ENCODE results near the gene TKTL1. TPM values are rescaled to one million over a fixed set of nuclear protein-coding genes. Genes with fewer than 3 reads are reported as not detected.
A peak's percentile ranks its signal among the peaks of the same experiment; 100 is the strongest.

Gene TKTL1
- total RNA-seq, 6 experiments from 2014 or later = 0.06 TPM; not detected in 5

DNA sequence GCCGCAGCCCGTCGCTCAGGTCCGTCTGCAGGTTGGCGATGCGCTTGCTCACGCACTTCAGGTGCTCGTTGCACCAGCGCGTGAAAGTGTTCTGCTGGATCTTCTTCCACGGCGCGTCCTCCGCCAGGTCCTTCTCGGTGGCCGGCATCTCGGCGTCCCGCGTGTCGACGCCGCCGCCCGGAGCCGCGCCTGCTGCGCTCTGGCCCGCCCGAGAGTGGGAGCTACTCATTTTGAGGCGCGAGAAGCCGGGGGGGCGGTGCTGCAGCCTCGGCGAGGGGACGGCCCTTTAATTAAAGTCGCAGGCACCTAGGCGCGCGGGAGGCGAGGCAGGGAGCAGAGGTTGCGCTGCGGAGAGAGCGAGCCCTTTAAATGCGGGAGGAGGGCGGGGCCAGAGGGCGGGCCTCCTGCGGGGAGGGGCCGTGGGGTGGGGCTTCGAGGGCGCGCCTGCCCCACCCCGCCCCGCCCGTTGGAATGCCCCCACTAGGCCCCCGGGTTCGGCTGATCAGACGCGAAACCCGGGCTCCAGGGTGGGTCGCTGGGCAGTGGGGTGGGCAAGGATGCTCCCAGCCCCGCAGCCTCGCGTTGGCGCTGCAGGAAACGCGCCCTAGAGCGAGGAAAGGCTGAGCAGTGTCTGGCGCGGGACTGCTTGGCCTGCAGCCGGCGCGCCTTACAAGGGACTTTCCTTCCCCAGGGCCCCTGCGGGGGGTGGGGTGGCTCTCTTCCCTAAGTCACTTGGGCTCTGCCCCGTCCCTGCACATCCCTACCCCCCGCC lies 75.6 kb downstream of the TKTL1 start:
- TF ChIP-seq, protein P1, sequence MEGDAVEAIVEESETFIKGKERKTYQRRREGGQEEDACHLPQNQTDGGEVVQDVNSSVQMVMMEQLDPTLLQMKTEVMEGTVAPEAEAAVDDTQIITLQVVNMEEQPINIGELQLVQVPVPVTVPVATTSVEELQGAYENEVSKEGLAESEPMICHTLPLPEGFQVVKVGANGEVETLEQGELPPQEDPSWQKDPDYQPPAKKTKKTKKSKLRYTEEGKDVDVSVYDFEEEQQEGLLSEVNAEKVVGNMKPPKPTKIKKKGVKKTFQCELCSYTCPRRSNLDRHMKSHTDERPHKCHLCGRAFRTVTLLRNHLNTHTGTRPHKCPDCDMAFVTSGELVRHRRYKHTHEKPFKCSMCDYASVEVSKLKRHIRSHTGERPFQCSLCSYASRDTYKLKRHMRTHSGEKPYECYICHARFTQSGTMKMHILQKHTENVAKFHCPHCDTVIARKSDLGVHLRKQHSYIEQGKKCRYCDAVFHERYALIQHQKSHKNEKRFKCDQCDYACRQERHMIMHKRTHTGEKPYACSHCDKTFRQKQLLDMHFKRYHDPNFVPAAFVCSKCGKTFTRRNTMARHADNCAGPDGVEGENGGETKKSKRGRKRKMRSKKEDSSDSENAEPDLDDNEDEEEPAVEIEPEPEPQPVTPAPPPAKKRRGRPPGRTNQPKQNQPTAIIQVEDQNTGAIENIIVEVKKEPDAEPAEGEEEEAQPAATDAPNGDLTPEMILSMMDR (IDR thresholded peaks at IDR 0.05) = no peak
- peak; percentile 93 for TF ChIP-seq POLR2A (IDR thresholded peaks at IDR 0.05)

DNA sequence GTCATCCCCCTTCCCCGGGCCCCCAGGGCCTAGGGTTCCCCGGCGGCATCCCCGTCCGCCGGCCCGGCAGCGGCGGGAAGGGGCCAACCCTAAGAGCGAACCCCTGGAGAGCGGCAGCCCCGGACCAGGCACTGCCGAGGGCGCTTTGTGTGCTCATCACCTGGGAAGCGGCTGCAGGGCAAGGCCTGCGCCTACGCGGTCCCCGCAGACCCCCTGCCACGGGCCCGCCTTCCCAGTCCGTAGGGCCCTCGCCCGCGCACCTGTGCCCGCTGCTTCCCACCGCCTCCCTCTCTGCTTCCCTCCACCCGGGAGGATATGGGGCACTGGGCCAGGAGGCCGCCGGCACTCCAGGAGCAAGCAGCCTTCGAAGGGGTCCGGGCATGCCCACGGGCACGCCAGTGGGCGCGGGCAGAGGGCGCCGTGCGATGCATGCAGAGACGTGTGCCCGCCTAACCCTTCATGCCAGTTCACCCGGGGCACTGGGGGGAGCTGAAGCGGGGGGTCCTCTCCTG lies 76.2 kb downstream of the TKTL1 start:
- ATAC-seq (no peak), DNase-seq (no peak)
- TF ChIP-seq, protein P1 (IDR thresholded peaks at IDR 0.05) = no peak
- no peak for TF ChIP-seq POLR2A (IDR thresholded peaks at IDR 0.05)
- Histone ChIP-seq H3K9me3 (no peaks in the 10 kb centered on the region), H3K27ac (peak overlapping the region; percentile 13 to 40 (median 31)), H3K4me1 (peaks cover 0 to 1% (median 0%) of the 10 kb centered on the region in 4 donors), H3K27me3 (no peaks in the 10 kb centered on the region), H3K36me3 (no peaks in the 10 kb centered on the region), H3K4me3 (peak overlapping the region; percentile 35 to 49 (median 41))
- 46% methylated on average over 10 of the region's 43 CpGs for WGBS (ENCODE audit: insufficient coverage, low coverage, low lambda C conversion rate, missing lambda C conversion rate)
- intact Hi-C loops (cut with DNase I) = no loop called here

More for the DNA sequence above, 75.6 kb downstream of the TKTL1 start:
- Histone ChIP-seq H3K9me3 (no peaks in the 10 kb centered on the region), H3K36me3 (no peaks in the 10 kb centered on the region), H3K27me3 (no peaks in the 10 kb centered on the region), H3K4me3 (peak overlapping the region; percentile 45 to 49 (median 46)), H3K27ac (peak overlapping the region; percentile 31 to 73 (median 55)), H3K4me1 (peaks cover 0 to 1% (median 0%) of the 10 kb centered on the region in 4 donors)
- intact Hi-C loops (cut with DNase I) = no loop called here
- ATAC-seq = peak; percentile 74 to 87 (median 82)
- DNase-seq = peak; percentile 92 to 93 (median 92)
- WGBS (ENCODE audit: insufficient coverage, low coverage, low lambda C conversion rate, missing lambda C conversion rate) = 25% methylated on average over 9 of the region's 77 CpGs

DNA sequence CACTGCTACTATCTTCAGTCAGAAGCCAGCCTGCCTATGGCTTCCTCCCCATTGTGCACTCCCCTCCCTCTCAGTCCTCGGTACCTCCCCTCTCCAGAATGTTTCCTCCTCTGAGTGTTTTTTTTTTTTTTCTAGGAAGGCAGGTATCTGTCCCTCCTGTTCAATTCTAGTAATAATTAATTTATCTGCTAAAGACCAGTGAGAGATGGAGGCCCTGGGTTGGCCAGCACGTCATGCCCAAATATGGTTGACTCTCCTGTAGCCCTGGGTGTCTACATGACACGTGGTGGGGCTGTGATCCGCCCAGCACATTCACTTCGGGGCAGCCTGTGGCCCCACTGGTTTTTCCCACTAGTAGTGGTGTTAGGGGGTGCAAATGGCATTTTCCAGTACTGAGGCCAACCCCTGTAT lies 77.0 kb downstream of the TKTL1 start:
- Histone ChIP-seq H3K27ac (peak overlapping the region in 1 of 3 donors; percentile 10), H3K4me3 (no peak overlapping the region), H3K4me1 (peaks cover 0 to 1% (median 0%) of the 10 kb centered on the region in 4 donors), H3K27me3 (no peaks in the 10 kb centered on the region), H3K36me3 (no peaks in the 10 kb centered on the region), H3K9me3 (no peaks in the 10 kb centered on the region)
- ATAC-seq (no peak), DNase-seq (no peak)
- TF ChIP-seq, protein P1 (IDR thresholded peaks at IDR 0.05) = no peak
- no peak for TF ChIP-seq POLR2A (IDR thresholded peaks at IDR 0.05)
- intact Hi-C loops (cut with DNase I) = no loop called here
- 24% methylated on average over 3 of the region's 5 CpGs for WGBS (ENCODE audit: insufficient coverage, low coverage, low lambda C conversion rate, missing lambda C conversion rate)

DNA sequence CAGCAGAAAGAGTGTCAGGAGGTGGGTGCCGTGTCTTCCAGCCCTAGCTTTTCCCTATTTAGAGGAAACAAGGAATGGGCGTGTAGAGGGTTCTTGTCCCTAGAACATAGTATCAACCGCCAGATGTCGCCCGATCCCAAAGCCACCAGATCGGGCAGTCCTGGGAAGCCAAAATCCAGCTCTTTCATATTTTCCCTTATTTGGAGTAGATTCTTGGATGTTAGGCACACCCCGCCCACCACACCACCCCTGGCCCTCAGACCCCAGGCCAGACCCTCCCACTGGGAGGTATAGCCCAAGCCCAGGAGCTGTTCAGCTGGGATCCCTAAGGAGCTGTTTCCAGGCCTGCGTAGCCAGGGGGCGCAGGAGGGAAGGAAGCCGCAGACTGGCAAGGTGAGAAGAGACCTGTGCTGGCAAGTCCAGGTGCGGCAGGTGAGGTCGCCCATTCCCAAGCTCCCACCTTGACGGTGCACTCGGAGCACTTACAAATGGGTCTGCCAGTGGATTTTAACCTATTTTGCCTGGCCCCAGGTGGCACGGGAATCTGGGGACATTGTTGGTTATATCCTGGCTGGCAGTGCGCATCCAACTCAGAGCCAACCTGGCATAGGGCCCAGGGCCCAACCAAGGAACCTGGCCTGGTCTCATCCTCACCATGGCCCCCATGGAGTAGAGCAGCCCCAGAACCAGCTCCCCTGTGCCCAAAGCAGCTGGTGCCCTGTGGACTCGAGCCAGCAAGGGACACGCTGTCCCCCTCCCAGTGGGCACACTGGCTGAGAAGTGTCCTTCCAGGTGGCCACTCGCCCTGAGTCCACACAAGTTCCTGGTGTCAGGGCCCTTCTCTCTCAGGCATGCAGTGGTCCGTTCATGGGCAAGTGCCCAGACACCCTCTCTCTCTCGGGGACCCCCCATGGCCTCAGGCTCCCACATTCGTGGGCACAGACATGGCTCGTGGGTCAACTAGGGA lies 78.0 kb downstream of the TKTL1 start:
- Histone ChIP-seq H3K4me3 (peak overlapping the region; percentile 9 to 32 (median 31)), H3K27me3 (no peaks in the 10 kb centered on the region), H3K4me1 (peaks cover 0 to 1% (median 0%) of the 10 kb centered on the region in 4 donors), H3K9me3 (no peaks in the 10 kb centered on the region), H3K36me3 (no peaks in the 10 kb centered on the region), H3K27ac (peak overlapping the region in 2 of 3 donors; percentile 10 to 37)
- peak; percentile 9 to 33 (median 20) for ATAC-seq
- intact Hi-C loops (cut with DNase I) = no loop called here
- WGBS (ENCODE audit: insufficient coverage, low coverage, low lambda C conversion rate, missing lambda C conversion rate) = 46% methylated on average over 8 of the region's 23 CpGs
- peak in 2 of 3 donors; percentile 61 to 64 for DNase-seq
- TF ChIP-seq POLR2A (IDR thresholded peaks at IDR 0.05) = no peak
- TF ChIP-seq, protein P1 (IDR thresholded peaks at IDR 0.05) = peak; percentile 47 to 68 (median 59)

All from right lobe of liver (tissue), 6 donors.